GM23248 (cell line): ENCODE data around the gene SLC25A53. TPM values are rescaled to one million over a fixed set of nuclear protein-coding genes. Genes with fewer than 3 reads are reported as not detected.

ENCODE experiments used
- DNase-seq: peaks from one replicate; pipeline ENCODE4 v3.0.0-alpha.2; 2015
- H2AFZ ChIP-seq: fragments of 200-600 bp; sonication (generic); 2 replicates; pipeline ENCODE4 v1.6.1; 2016; ENCODE audit warnings: antibody characterized with exemption
- H3F3A ChIP-seq: fragments of 200-600 bp; sonication (generic); 2 replicates; pipeline ENCODE4 v1.6.1; 2016; ENCODE audit warnings: mild to moderate bottlenecking, antibody characterized with exemption, mixed run types; ENCODE audit not compliant: insufficient read depth
- H3K27ac ChIP-seq: fragments of 200-600 bp; sonication (generic); 2 replicates; pipeline ENCODE4 v1.5.1; 2016; ENCODE audit warnings: mild to moderate bottlenecking
- H3K27me3 ChIP-seq: fragments of 200-600 bp; sonication (generic); replicated peaks from 2 replicates; pipeline ENCODE4 v1.6.1; 2016; ENCODE audit warnings: mild to moderate bottlenecking; ENCODE audit not compliant: insufficient read depth
- H3K36me3 ChIP-seq: fragments of 200-600 bp; sonication (generic); 2 replicates; pipeline ENCODE4 v1.6.1; 2016; ENCODE audit warnings: low read depth, mild to moderate bottlenecking
- H3K4me1 ChIP-seq: fragments of 200-600 bp; sonication (generic); 2 replicates; pipeline ENCODE4 v1.6.1; 2016; ENCODE audit warnings: mild to moderate bottlenecking; ENCODE audit not compliant: insufficient read depth
- H3K4me2 ChIP-seq: fragments of 200-600 bp; sonication (generic); one replicate; pipeline ENCODE4 v1.6.1; 2016; ENCODE audit warnings: mild to moderate bottlenecking; ENCODE audit not compliant: unreplicated experiment
- H3K4me3 ChIP-seq: fragments of 200-600 bp; sonication (generic); 2 replicates; pipeline ENCODE4 v1.5.1; 2016; ENCODE audit warnings: mild to moderate bottlenecking
- H3K79me2 ChIP-seq: fragments of 200-600 bp; sonication (generic); 2 replicates; pipeline ENCODE4 v1.6.1; 2016; ENCODE audit warnings: mild to moderate bottlenecking; ENCODE audit not compliant: insufficient read depth
- H3K9ac ChIP-seq: fragments of 200-600 bp; sonication (generic); 2 replicates; pipeline ENCODE4 v1.6.1; 2016; ENCODE audit warnings: mild to moderate bottlenecking
- H3K9me2 ChIP-seq: fragments of 200-600 bp; sonication (generic); 2 replicates; pipeline ENCODE4 v1.6.1; 2016; ENCODE audit warnings: mixed run types, mild to moderate bottlenecking, moderate library complexity; ENCODE audit not compliant: insufficient read depth
- H3K9me3 ChIP-seq: fragments of 200-600 bp; sonication (generic); one replicate; pipeline ENCODE4 v1.6.1; 2017; ENCODE audit warnings: low read depth
- H4K20me1 ChIP-seq: fragments of 200-600 bp; sonication (generic); 2 replicates; pipeline ENCODE4 v1.6.0; 2016; ENCODE audit not compliant: insufficient read depth
- EZH2 ChIP-seq: fragments of 200-600 bp; sonication (generic); IDR thresholded peaks from 2 replicates; pipeline ENCODE4 v1.6.1; 2018; ENCODE audit warnings: antibody characterized with exemption, mild to moderate bottlenecking; ENCODE audit not compliant: insufficient read depth, poor library complexity, severe bottlenecking
- EZH2phosphoT487 ChIP-seq: fragments of 200-600 bp; sonication (generic); IDR thresholded peaks from 2 replicates; pipeline ENCODE4 v1.6.1; 2018; ENCODE audit warnings: antibody characterized with exemption, moderate library complexity, mild to moderate bottlenecking, low read depth; ENCODE audit not compliant: insufficient read depth
- WGBS, 2 experiments: methylation state at CpG; one replicate each; pipeline ENCODE4 v1.1.6; 2015 to 2017; ENCODE audit warnings: low lambda C conversion rate in 2 of 2, low coverage in 1 of 2; ENCODE audit errors: missing lambda C conversion rate in 2 of 2; 5-methylcytosine and 5-hydroxymethylcytosine counted together
- in situ Hi-C: fragments of 300-500 bp; cut with MboI; formaldehyde crosslinking; loops from 2 replicates; pipeline ENCODE4 v1.15.0; 2020
- polyA plus RNA-seq: library from polyadenylated mRNA; unstranded; fragments of >200 nt; fragmentation: Nextera tagmentation; extraction: Ambion mirVana; gene quantifications from 2 replicates; pipeline ENCODE4 v1.2.1, GENCODE V29; 2016
- total RNA-seq: library from RNA; depleted of rRNA; stranded (reverse); fragments of >200 nt; shearing (Covaris generic); gene quantifications from 2 replicates; pipeline ENCODE4 v1.2.3, GENCODE V29; 2014

Gene SLC25A53
- total and polyA plus RNA-seq, 2 experiments from 2014 or later = 6.0 to 9.9 TPM

DNA sequence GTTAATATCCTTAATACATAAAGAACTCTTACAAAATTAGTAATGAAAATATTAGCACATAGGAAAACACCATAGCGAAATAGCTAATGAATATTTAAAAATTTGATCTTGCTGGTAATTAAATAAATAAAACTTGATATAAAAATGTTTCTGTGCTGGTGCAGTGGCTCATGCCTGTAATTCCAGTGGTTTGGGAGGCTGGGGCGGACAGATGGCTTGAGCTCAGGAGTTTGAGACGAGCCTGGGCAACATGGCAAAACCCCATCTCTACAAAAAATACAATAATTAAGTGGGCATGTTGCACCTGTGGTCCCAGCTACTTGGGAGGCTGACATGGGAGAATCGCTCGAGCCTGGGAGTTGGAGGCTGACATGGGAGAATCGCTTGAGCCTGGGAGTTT is 17.0 kb upstream of the SLC25A53 start:
- H3K27ac ChIP-seq = no peak overlapping the region
- in situ Hi-C loops = no loop called here
- no peak overlapping the region for H3K4me3 ChIP-seq
- no peak overlapping the region for H3K4me2 ChIP-seq
- no peaks in the 10 kb centered on the region for H3K9me3 ChIP-seq
- no peaks in the 10 kb centered on the region for H3K9me2 ChIP-seq
- peaks cover 100% of the 10 kb centered on the region for H3K79me2 ChIP-seq
- H3F3A ChIP-seq = no peaks in the 10 kb centered on the region; the same call in none of the 2 replicates
- no peak overlapping the region for H3K9ac ChIP-seq
- no peak overlapping the region for H2AFZ ChIP-seq
- peaks cover 11% of the 10 kb centered on the region; the same call in 1 of the 2 replicates for H3K4me1 ChIP-seq
- no peaks in the 10 kb centered on the region for H4K20me1 ChIP-seq
- WGBS, 2 experiments = 95 to 100% methylated on average over 6 of the region's 6 CpGs
- DNase-seq = no peak
- TF ChIP-seq EZH2phosphoT487 (no peak), EZH2 (no peak)
- H3K27me3 ChIP-seq = no peaks in the 10 kb centered on the region
- H3K36me3 ChIP-seq = no peaks in the 10 kb centered on the region

GRCh38 chrX:104172788-104173187 is 16.0 kb upstream of the SLC25A53 start:
- Histone ChIP-seq H3K9me2 (no peaks in the 10 kb centered on the region), H4K20me1 (no peaks in the 10 kb centered on the region), H3K27ac (peak overlapping the region; percentile 27; the same call in 1 of the 2 replicates), H3K9ac (no peak overlapping the region), H3K4me3 (no peak overlapping the region), H3K79me2 (peaks cover 100% of the 10 kb centered on the region), H3K4me1 (peaks cover 11% of the 10 kb centered on the region; the same call in 1 of the 2 replicates), H3K36me3 (no peaks in the 10 kb centered on the region), H3K9me3 (no peaks in the 10 kb centered on the region), H3F3A (no peaks in the 10 kb centered on the region; the same call in none of the 2 replicates), H2AFZ (no peak overlapping the region), H3K4me2 (no peak overlapping the region), H3K27me3 (no peaks in the 10 kb centered on the region)
- WGBS, 2 experiments = 61 to 71% methylated on average over 2 of the region's 2 CpGs
- DNase-seq = no peak
- TF ChIP-seq EZH2phosphoT487 (no peak), EZH2 (no peak)
- in situ Hi-C loops = no loop called here

DNA sequence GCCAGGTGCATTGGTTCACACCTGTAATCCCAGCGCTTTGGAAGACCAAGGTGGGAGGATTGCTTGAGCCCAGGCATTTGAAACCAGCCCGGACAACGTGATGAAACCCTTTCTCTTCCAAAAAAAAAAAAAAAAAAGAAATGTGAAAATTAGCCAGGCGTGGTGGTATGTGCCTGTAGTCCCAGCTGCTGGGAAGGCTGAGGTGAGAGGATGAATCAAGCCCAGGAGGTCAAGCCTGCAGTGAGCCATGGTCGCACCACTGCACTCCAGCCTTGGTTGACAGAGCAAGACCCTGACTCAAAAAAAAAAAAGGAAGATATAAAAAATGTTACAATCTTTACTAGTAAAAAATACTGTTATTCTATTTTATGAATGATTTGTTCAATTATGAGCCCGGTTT is 15.3 kb upstream of the SLC25A53 start:
- no peaks in the 10 kb centered on the region for H3K36me3 ChIP-seq
- DNase-seq = no peak
- peak overlapping the region; percentile 27; the same call in 1 of the 2 replicates for H3K27ac ChIP-seq
- no peak overlapping the region for H3K4me2 ChIP-seq
- H3K9me2 ChIP-seq = no peaks in the 10 kb centered on the region
- in situ Hi-C loops = no loop called here
- no peaks in the 10 kb centered on the region for H3K27me3 ChIP-seq
- TF ChIP-seq EZH2 = no peak
- TF ChIP-seq EZH2phosphoT487 = no peak
- no peak overlapping the region for H3K4me3 ChIP-seq
- 66 to 71% methylated on average over 5 to 6 of the region's 6 CpGs for WGBS, 2 experiments
- no peak overlapping the region for H2AFZ ChIP-seq
- no peaks in the 10 kb centered on the region for H3K9me3 ChIP-seq
- H3K79me2 ChIP-seq = peaks cover 100% of the 10 kb centered on the region
- H3K9ac ChIP-seq = no peak overlapping the region
- no peaks in the 10 kb centered on the region for H4K20me1 ChIP-seq
- H3K4me1 ChIP-seq = peaks cover 11% of the 10 kb centered on the region; the same call in 1 of the 2 replicates
- H3F3A ChIP-seq = no peaks in the 10 kb centered on the region; the same call in none of the 2 replicates

GRCh38 chrX:104168127-104168526 is 11.3 kb upstream of the SLC25A53 start:
- Histone ChIP-seq H3K27ac (no peak overlapping the region), H3K9ac (peak overlapping the region; percentile 89), H3F3A (no peaks in the 10 kb centered on the region; the same call in none of the 2 replicates), H3K9me2 (no peaks in the 10 kb centered on the region), H3K4me1 (peaks cover 11% of the 10 kb centered on the region; the same call in 1 of the 2 replicates), H3K27me3 (no peaks in the 10 kb centered on the region), H3K36me3 (no peaks in the 10 kb centered on the region), H3K9me3 (no peaks in the 10 kb centered on the region), H3K79me2 (peaks cover 68% of the 10 kb centered on the region), H2AFZ (no peak overlapping the region), H3K4me2 (peak overlapping the region; percentile 84), H4K20me1 (no peaks in the 10 kb centered on the region), H3K4me3 (peak overlapping the region; percentile 84)
- TF ChIP-seq EZH2 (no peak), EZH2phosphoT487 (no peak)
- in situ Hi-C loops = no loop called here
- WGBS, 2 experiments = 0 to 6% methylated on average over 1 of the region's 1 CpG
- DNase-seq = no peak
